ENCODE measurements around the gene PRKN.

Gene PRKN

GRCh38 chr6:162256361-162256760 lies 471.2 kb downstream of the PRKN start:
- DNase-seq (ENCODE audit: low read depth in 2 of 3, low spot score in 1 of 3) = no peak

- no peak for DNase-seq (ENCODE audit: low read depth in 2 of 3, low spot score in 1 of 3)
Observed at GRCh38 chr6:162251257-162251656, 476.3 kb downstream of the PRKN start.

GRCh38 chr6:162249907-162250642 lies 477.5 kb downstream of the PRKN start:
- no peak for DNase-seq (ENCODE audit: low read depth in 2 of 3, low spot score in 1 of 3)

GRCh38 chr6:162245830-162246420 lies 481.6 kb downstream of the PRKN start:
- no peak for DNase-seq (ENCODE audit: low read depth in 2 of 3, low spot score in 1 of 3)

GRCh38 chr6:162244031-162244430 lies 483.5 kb downstream of the PRKN start:
- no peak for DNase-seq (ENCODE audit: low read depth in 2 of 3, low spot score in 1 of 3)

- no peak for DNase-seq (ENCODE audit: low read depth in 2 of 3, low spot score in 1 of 3)
Observed at GRCh38 chr6:162242915-162243314, 484.7 kb downstream of the PRKN start.

GRCh38 chr6:162239330-162239729 lies 488.2 kb downstream of the PRKN start:
- DNase-seq (ENCODE audit: low read depth in 2 of 3, low spot score in 1 of 3) = no peak

- DNase-seq (ENCODE audit: low read depth in 2 of 3, low spot score in 1 of 3) = no peak
Observed at GRCh38 chr6:162238675-162239074, 488.9 kb downstream of the PRKN start.

GRCh38 chr6:162237331-162237730 lies 490.2 kb downstream of the PRKN start:
- no peak for DNase-seq (ENCODE audit: low read depth in 2 of 3, low spot score in 1 of 3)

GRCh38 chr6:162234631-162235030 lies 492.9 kb downstream of the PRKN start:
- no peak for DNase-seq (ENCODE audit: low read depth in 2 of 3, low spot score in 1 of 3)

- no peak for DNase-seq (ENCODE audit: low read depth in 2 of 3, low spot score in 1 of 3)
Observed at GRCh38 chr6:162230147-162230752, 497.3 kb downstream of the PRKN start.

- no peak for DNase-seq (ENCODE audit: low read depth in 2 of 3, low spot score in 1 of 3)
Observed at GRCh38 chr6:162229093-162229492, 498.5 kb downstream of the PRKN start.

- DNase-seq (ENCODE audit: low read depth in 2 of 3, low spot score in 1 of 3) = no peak
Observed at GRCh38 chr6:162226803-162227202, 500.8 kb downstream of the PRKN start.

GRCh38 chr6:162222521-162222920 lies 505.0 kb downstream of the PRKN start:
- no peak for DNase-seq (ENCODE audit: low read depth in 2 of 3, low spot score in 1 of 3)

GRCh38 chr6:162220876-162221275 lies 506.7 kb downstream of the PRKN start:
- no peak for DNase-seq (ENCODE audit: low read depth in 2 of 3, low spot score in 1 of 3)

GRCh38 chr6:162219266-162219665 lies 508.3 kb downstream of the PRKN start:
- DNase-seq (ENCODE audit: low read depth in 2 of 3, low spot score in 1 of 3) = no peak

GRCh38 chr6:162217811-162218493 lies 509.6 kb downstream of the PRKN start:
- no peak for DNase-seq (ENCODE audit: low read depth in 2 of 3, low spot score in 1 of 3)

GRCh38 chr6:162217058-162217457 lies 510.5 kb downstream of the PRKN start:
- DNase-seq (ENCODE audit: low read depth in 2 of 3, low spot score in 1 of 3) = no peak

GRCh38 chr6:162211777-162212176 lies 515.8 kb downstream of the PRKN start:
- DNase-seq (ENCODE audit: low read depth in 2 of 3, low spot score in 1 of 3) = no peak

- no peak for DNase-seq (ENCODE audit: low read depth in 2 of 3, low spot score in 1 of 3)
Observed at GRCh38 chr6:162211022-162211421, 516.5 kb downstream of the PRKN start.

GRCh38 chr6:162203287-162203686 lies 524.3 kb downstream of the PRKN start:
- DNase-seq (ENCODE audit: low read depth in 2 of 3, low spot score in 1 of 3) = no peak
